IMR-90 (cell line): Measurements from ENCODE around the gene STK25. TPM values are rescaled to one million over a fixed set of nuclear protein-coding genes. Genes with fewer than 3 reads are reported as not detected.

Source experiments
- ATAC-seq: fragments of 200-7000 bp; cut with Tn5 transposase; 2 replicates; pipeline ENCODE4 v1.9.1; 2020; ENCODE audit warnings: low read depth, mild to moderate bottlenecking, moderate library complexity
- BruUV-seq: library from RNA; stranded (reverse); fragments of 400-500 nt; replicated peaks from 2 replicates; lab custom pipeline; 2021; lab: Mats Ljungman, UMichigan
- CTCF ChIA-PET: fragments of 300-600 bp; formaldehyde crosslinking; extraction: SDS; loops from one replicate; lab custom pipeline; 2021; ENCODE audit warnings: antibody characterized with exemption; lab: Yijun Ruan, JAX
- POLR2A ChIA-PET: fragments of 300-600 bp; sonication (Branson Sonifier 250); formaldehyde crosslinking; loops from one replicate; lab custom pipeline; 2022; ENCODE audit warnings: antibody characterized with exemption; ENCODE audit not compliant: unreplicated experiment; lab: Charles Lee
- DNase-seq: peaks from one replicate; pipeline ENCODE4 v3.0.0; 2013
- H2AFZ ChIP-seq: replicated peaks from 2 replicates; pipeline ENCODE3; 2013; ENCODE audit warnings: low read length, mild to moderate bottlenecking; ENCODE audit not compliant: poor library complexity
- H2AK5ac ChIP-seq: 2 replicates; pipeline ENCODE4 v1.6.1; 2013; ENCODE audit warnings: low read depth, low read length, inconsistent platforms
- H2AK9ac ChIP-seq: replicated peaks from 2 replicates; pipeline ENCODE3; 2013; ENCODE audit warnings: mild to moderate bottlenecking, low read depth, low read length, moderate library complexity; ENCODE audit not compliant: poor library complexity
- H2BK120ac ChIP-seq: 2 replicates; pipeline ENCODE4 v1.6.1; 2013; ENCODE audit warnings: low read depth, low read length, inconsistent platforms
- H2BK15ac ChIP-seq: 3 replicates; pipeline ENCODE4 v1.6.1; 2013; ENCODE audit warnings: low read depth, low read length, inconsistent platforms
- H2BK20ac ChIP-seq: 2 replicates; pipeline ENCODE4 v1.6.1; 2013; ENCODE audit warnings: low read depth, mild to moderate bottlenecking, inconsistent platforms, low read length, moderate library complexity
- H2BK5ac ChIP-seq: 2 replicates; pipeline ENCODE4 v1.6.1; 2013; ENCODE audit warnings: mild to moderate bottlenecking, low read depth, low read length, inconsistent platforms; ENCODE audit not compliant: poor library complexity, severe bottlenecking
- H3K14ac ChIP-seq: replicated peaks from 2 replicates; pipeline ENCODE4 v1.6.1; 2013; ENCODE audit warnings: low read depth, low read length, inconsistent platforms
- H3K18ac ChIP-seq: 2 replicates; pipeline ENCODE4 v1.6.1; 2013; ENCODE audit warnings: low read depth, low read length, control low read depth
- H3K23ac ChIP-seq: 2 replicates; pipeline ENCODE4 v1.6.1; 2013; ENCODE audit warnings: low read depth, low read length, inconsistent platforms
- H3K27ac ChIP-seq: 2 replicates; pipeline ENCODE4 v1.5.1; 2013; ENCODE audit warnings: mild to moderate bottlenecking, control low read depth, low read length; ENCODE audit not compliant: insufficient read depth
- H3K27me3 ChIP-seq: 2 replicates; pipeline ENCODE4 v1.6.1; 2013; ENCODE audit warnings: low read length; ENCODE audit not compliant: control insufficient read depth, insufficient read depth
- H3K36me3 ChIP-seq: 2 replicates; pipeline ENCODE4 v1.6.1; 2013; ENCODE audit warnings: low read length, mixed read lengths; ENCODE audit not compliant: control insufficient read depth, insufficient read depth
- H3K4ac ChIP-seq: 2 replicates; pipeline ENCODE4 v1.6.1; 2013; ENCODE audit warnings: low read depth, low read length, inconsistent platforms
- H3K4me1 ChIP-seq: 2 replicates; pipeline ENCODE4 v1.6.1; 2013; ENCODE audit warnings: low read length, mixed read lengths; ENCODE audit not compliant: control insufficient read depth, insufficient read depth
- H3K4me2 ChIP-seq: 2 replicates; pipeline ENCODE4 v1.6.1; 2013; ENCODE audit warnings: low read depth, mild to moderate bottlenecking, control low read depth, low read length, moderate library complexity
- H3K4me3 ChIP-seq: 2 replicates; pipeline ENCODE4 v1.5.1; 2013; ENCODE audit warnings: low read depth, mild to moderate bottlenecking, control low read depth, low read length, moderate library complexity; ENCODE audit not compliant: insufficient read depth
- H3K56ac ChIP-seq: 2 replicates; pipeline ENCODE4 v1.6.1; 2013; ENCODE audit warnings: low read length, inconsistent platforms; ENCODE audit not compliant: insufficient read depth; ENCODE audit errors: extremely low read depth
- H3K79me1 ChIP-seq, 2 experiments: 2 replicates each; pipeline ENCODE4 v1.6.1; 2013; ENCODE audit warnings: low read length in 2 of 2, inconsistent platforms in 1 of 2, low read depth in 1 of 2
- H3K9ac ChIP-seq: 2 replicates; pipeline ENCODE4 v1.6.1; 2013; ENCODE audit warnings: low read depth, low read length, control low read depth
- H3K9me1 ChIP-seq: 2 replicates; pipeline ENCODE4 v1.6.1; 2013; ENCODE audit warnings: low read length, inconsistent platforms; ENCODE audit not compliant: insufficient read depth
- H3K9me3 ChIP-seq: 2 replicates; pipeline ENCODE4 v1.6.1; 2013; ENCODE audit warnings: low read length; ENCODE audit not compliant: control insufficient read depth, insufficient read depth
- H4K20me1 ChIP-seq: 2 replicates; pipeline ENCODE4 v1.6.1; 2013; ENCODE audit warnings: low read length, inconsistent platforms; ENCODE audit not compliant: insufficient read depth
- H4K5ac ChIP-seq: 2 replicates; pipeline ENCODE4 v1.6.1; 2013; ENCODE audit warnings: mild to moderate bottlenecking, low read depth, low read length, control low read depth
- H4K8ac ChIP-seq, 2 experiments: 2 replicates each; pipeline ENCODE4 v1.6.1; 2013; ENCODE audit warnings: low read depth in 2 of 2, low read length in 2 of 2, control low read depth in 1 of 2, inconsistent platforms in 1 of 2
- H4K91ac ChIP-seq: 2 replicates; pipeline ENCODE4 v1.6.1; 2013; ENCODE audit warnings: low read depth, low read length, inconsistent platforms; ENCODE audit not compliant: insufficient read depth
- BHLHE40 ChIP-seq: fragments of 150-350 bp; IDR thresholded peaks from 2 replicates; pipeline ENCODE4 v1.6.1; 2016; ENCODE audit warnings: mild to moderate bottlenecking, low read depth, low read length
- CEBPB ChIP-seq: IDR thresholded peaks from 2 replicates; pipeline ENCODE4 v1.6.1; 2012; ENCODE audit warnings: low read depth, low read length, improper control_type of control experiment
- CHD1 ChIP-seq: IDR thresholded peaks from 2 replicates; pipeline ENCODE4 v1.6.1; 2012; ENCODE audit warnings: low read depth, low read length, improper control_type of control experiment
- ELK1 ChIP-seq: fragments of 150-350 bp; IDR thresholded peaks from 2 replicates; pipeline ENCODE4 v1.6.1; 2016; ENCODE audit warnings: low read depth, mild to moderate bottlenecking, low read length, moderate library complexity, borderline replicate concordance
- FOS ChIP-seq: fragments of 150-350 bp; IDR thresholded peaks from 2 replicates; pipeline ENCODE4 v1.6.1; 2016; ENCODE audit warnings: low read depth, low read length
- MAFK ChIP-seq: IDR thresholded peaks from 2 replicates; pipeline ENCODE4 v1.6.1; 2012; ENCODE audit warnings: low read depth, low read length, improper control_type of control experiment
- MAZ ChIP-seq: IDR thresholded peaks from 2 replicates; pipeline ENCODE4 v1.6.1; 2012; ENCODE audit warnings: low read depth, mild to moderate bottlenecking, low read length, improper control_type of control experiment, moderate library complexity, borderline replicate concordance
- MXI1 ChIP-seq: IDR thresholded peaks from 2 replicates; pipeline ENCODE4 v1.6.1; 2012; ENCODE audit warnings: low read depth, mild to moderate bottlenecking, low read length, moderate library complexity, borderline replicate concordance
- NFE2L2 ChIP-seq: fragments of 150-350 bp; IDR thresholded peaks from 2 replicates; pipeline ENCODE4 v1.6.1; 2016; ENCODE audit warnings: low read depth, mild to moderate bottlenecking, low read length
- POLR2A ChIP-seq: IDR thresholded peaks from 2 replicates; pipeline ENCODE4 v1.6.1; 2012; ENCODE audit warnings: mild to moderate bottlenecking, low read depth, low read length
- RAD21 ChIP-seq: IDR thresholded peaks from 2 replicates; pipeline ENCODE4 v1.6.1; 2012; ENCODE audit warnings: low read length, improper control_type of control experiment
- RCOR1 ChIP-seq: IDR thresholded peaks from 2 replicates; pipeline ENCODE4 v1.6.1; 2012; ENCODE audit warnings: mild to moderate bottlenecking, low read length, improper control_type of control experiment; ENCODE audit not compliant: insufficient replicate concordance
- RFX5 ChIP-seq: IDR thresholded peaks from 2 replicates; pipeline ENCODE4 v1.8.0; 2012; ENCODE audit warnings: low read depth, mild to moderate bottlenecking, low read length, moderate library complexity
- SMC3 ChIP-seq: fragments of 150-350 bp; IDR thresholded peaks from 2 replicates; pipeline ENCODE4 v1.6.1; 2016; ENCODE audit warnings: low read depth, mild to moderate bottlenecking, antibody characterized with exemption, low read length, moderate library complexity
- USF2 ChIP-seq: fragments of 150-350 bp; IDR thresholded peaks from 2 replicates; pipeline ENCODE4 v1.6.1; 2017; ENCODE audit warnings: mild to moderate bottlenecking, antibody characterized with exemption, low read length, low read depth
- WGBS, 2 experiments: methylation state at CpG; one replicate each; pipeline versions ENCODE4 v1.1.5 to v1.1.7; 2013; ENCODE audit warnings: missing lambda C conversion rate in 2 of 2; ENCODE audit not compliant: insufficient read length in 1 of 2; ENCODE audit errors: extremely low coverage in 2 of 2; 5-methylcytosine and 5-hydroxymethylcytosine counted together
- dilution Hi-C: fragments of 300-500 bp; cut with HindIII; formaldehyde crosslinking; loops from one replicate; pipeline ENCODE4 v1.14.3; 2018; ENCODE audit warnings: low sequenced_read_pairs; ENCODE audit not compliant: unreplicated experiment
- in situ Hi-C: fragments of 300-500 bp; cut with MboI; formaldehyde crosslinking; loops from 3 replicates; pipeline ENCODE4 v1.14.3; 2019; ENCODE audit warnings: low sequenced_read_pairs, inconsistent platforms, mixed read lengths
- intact Hi-C: fragments of 100-400 bp; cut with micrococcal nuclease; formaldehyde crosslinking; loops from 2 replicates; pipeline ENCODE4 v1.10.0; 2022
- polyA plus RNA-seq, 3 experiments: library from polyadenylated mRNA; depleted of rRNA; stranded (reverse); fragments of >200 nt; gene quantifications; 2 replicates each; pipeline ENCODE4 v1.2.3, GENCODE V29; 2012; ENCODE audit warnings: low replicate concordance in 1 of 3
- total RNA-seq: library from RNA; depleted of rRNA; stranded (reverse); fragments of >200 nt; gene quantifications from 2 replicates; pipeline ENCODE4 v1.2.3, GENCODE V29; 2012
- TF ChIP-seq, protein P1 (sequence below): conservative IDR thresholded peaks from 2 replicates; pipeline ENCODE4 v1.5.1; 2012; ENCODE audit warnings: mild to moderate bottlenecking, low read depth, low read length, improper control_type of control experiment

Gene STK25
- total and polyA plus RNA-seq, 2 of the 4 experiments (the other 2 are of a cell fraction) = 258 to 392 TPM

GRCh38 chr2:241465543-241465942, 42.8 kb downstream of the STK25 start:
- no peak overlapping the region for H2AFZ ChIP-seq
- no peaks in the 10 kb centered on the region for H3K79me1 ChIP-seq
- H3K4ac ChIP-seq = no peak overlapping the region
- no peak overlapping the region for H3K4me2 ChIP-seq
- no peaks in the 10 kb centered on the region; the same call in 1 of the 2 replicates for H3K36me3 ChIP-seq
- DNase-seq (no peak), ATAC-seq (no peak)
- H2AK9ac ChIP-seq = no peak overlapping the region
- H3K23ac ChIP-seq = no peak overlapping the region
- ChIA-PET CTCF (no interaction called here), POLR2A (no interaction called here)
- H3K9me3 ChIP-seq = no peaks in the 10 kb centered on the region
- no peak overlapping the region for H2BK120ac ChIP-seq
- no peak overlapping the region for H3K9ac ChIP-seq
- no peak overlapping the region for H3K18ac ChIP-seq
- no peaks in the 10 kb centered on the region; the same call in 1 of the 2 replicates for H3K9me1 ChIP-seq
- dilution Hi-C loops (no loop called here), intact Hi-C loops (no loop called here), in situ Hi-C loops (no loop called here)
- H3K56ac ChIP-seq = no peak overlapping the region; the same call in 1 of the 2 replicates
- H4K8ac ChIP-seq = no peak overlapping the region
- no peak overlapping the region for H3K4me3 ChIP-seq
- BruUV-seq = no TSS peak
- TF ChIP-seq CHD1 (no peak), USF2 (no peak), NFE2L2 (no peak), MAZ (no peak), MAFK (no peak), RFX5 (no peak), CEBPB (no peak), MXI1 (no peak), FOS (no peak), RCOR1 (no peak), RAD21 (no peak), ELK1 (no peak), POLR2A (no peak), BHLHE40 (no peak), SMC3 (no peak)
- TF ChIP-seq, protein P1, sequence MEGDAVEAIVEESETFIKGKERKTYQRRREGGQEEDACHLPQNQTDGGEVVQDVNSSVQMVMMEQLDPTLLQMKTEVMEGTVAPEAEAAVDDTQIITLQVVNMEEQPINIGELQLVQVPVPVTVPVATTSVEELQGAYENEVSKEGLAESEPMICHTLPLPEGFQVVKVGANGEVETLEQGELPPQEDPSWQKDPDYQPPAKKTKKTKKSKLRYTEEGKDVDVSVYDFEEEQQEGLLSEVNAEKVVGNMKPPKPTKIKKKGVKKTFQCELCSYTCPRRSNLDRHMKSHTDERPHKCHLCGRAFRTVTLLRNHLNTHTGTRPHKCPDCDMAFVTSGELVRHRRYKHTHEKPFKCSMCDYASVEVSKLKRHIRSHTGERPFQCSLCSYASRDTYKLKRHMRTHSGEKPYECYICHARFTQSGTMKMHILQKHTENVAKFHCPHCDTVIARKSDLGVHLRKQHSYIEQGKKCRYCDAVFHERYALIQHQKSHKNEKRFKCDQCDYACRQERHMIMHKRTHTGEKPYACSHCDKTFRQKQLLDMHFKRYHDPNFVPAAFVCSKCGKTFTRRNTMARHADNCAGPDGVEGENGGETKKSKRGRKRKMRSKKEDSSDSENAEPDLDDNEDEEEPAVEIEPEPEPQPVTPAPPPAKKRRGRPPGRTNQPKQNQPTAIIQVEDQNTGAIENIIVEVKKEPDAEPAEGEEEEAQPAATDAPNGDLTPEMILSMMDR = no peak
- H4K5ac ChIP-seq = no peak overlapping the region
- H3K4me1 ChIP-seq = no peaks in the 10 kb centered on the region
- H4K20me1 ChIP-seq = no peaks in the 10 kb centered on the region
- H3K27ac ChIP-seq = no peak overlapping the region
- no peak overlapping the region for H2AK5ac ChIP-seq
- H3K27me3 ChIP-seq = no peaks in the 10 kb centered on the region
- no peak overlapping the region for H2BK15ac ChIP-seq
- 83% methylated on average over 1 of the region's 12 CpGs; no CpG with 5 or more reads in 1 of the 2 experiments for WGBS, 2 experiments
- H3K14ac ChIP-seq = no peak overlapping the region
- H2BK5ac ChIP-seq = no peak overlapping the region
- H2BK20ac ChIP-seq = no peak overlapping the region
- no peak overlapping the region for H4K91ac ChIP-seq
